ENCODE measurements around the gene OR1M1.
"Not testable (repeated sequence)": the region's sequence is repeated elsewhere in the genome, so short reads cannot be mapped to it uniquely, and the experiment has no call there.

Gene OR1M1

GRCh38 chr19:9054765-9055164 is 32.1 kb upstream of the OR1M1 start:
- Histone ChIP-seq H3K27ac (ENCODE audit: low read depth, low read length, severe bottlenecking) (peak overlapping the region; percentile 49), H3K36me3 (ENCODE audit: control insufficient read depth, insufficient read depth, low read length) (no peaks in the 10 kb centered on the region), H3K9me3 (ENCODE audit: control insufficient read depth, low read length) (no peaks in the 10 kb centered on the region), H3K4me1 (ENCODE audit: control insufficient read depth, insufficient read depth, low read length, poor library complexity, severe bottlenecking) (peaks cover 11% of the 10 kb centered on the region), H3K4me3 (ENCODE audit: extremely low read depth, insufficient read depth, low read length, poor library complexity, severe bottlenecking) (no peak overlapping the region)
- 14 to 30% methylated on average over 1 to 3 of the region's 8 CpGs for WGBS, 2 experiments (ENCODE audit: insufficient coverage in 2 of 2)

- H3K4me1 ChIP-seq (ENCODE audit: control insufficient read depth, insufficient read depth, low read length, poor library complexity, severe bottlenecking), result peaks cover 11% of the 10 kb centered on the region
- H3K36me3 ChIP-seq (ENCODE audit: control insufficient read depth, insufficient read depth, low read length); H3K27ac ChIP-seq (ENCODE audit: low read depth, low read length, severe bottlenecking); H3K9me3 ChIP-seq (ENCODE audit: control insufficient read depth, low read length); H3K4me3 ChIP-seq (ENCODE audit: extremely low read depth, insufficient read depth, low read length, poor library complexity, severe bottlenecking): not testable (repeated sequence)
- 95 to 97% methylated on average over 6 of the region's 9 CpGs for WGBS, 2 experiments (ENCODE audit: insufficient coverage in 2 of 2)
These were observed 30.7 kb upstream of the OR1M1 start for GRCh38 chr19:9056131-9056530.

GRCh38 chr19:9057505-9058258 is 29.2 kb upstream of the OR1M1 start:
- no peak overlapping the region for H3K4me3 ChIP-seq (ENCODE audit: extremely low read depth, insufficient read depth, low read length, poor library complexity, severe bottlenecking)
- no peaks in the 10 kb centered on the region for H3K36me3 ChIP-seq (ENCODE audit: control insufficient read depth, insufficient read depth, low read length)
- WGBS, 2 experiments (ENCODE audit: insufficient coverage in 2 of 2), result 85 to 100% methylated on average over 2 to 3 of the region's 4 CpGs
- H3K4me1 ChIP-seq (ENCODE audit: control insufficient read depth, insufficient read depth, low read length, poor library complexity, severe bottlenecking), result peaks cover 11% of the 10 kb centered on the region
- H3K9me3 ChIP-seq (ENCODE audit: control insufficient read depth, low read length), result no peaks in the 10 kb centered on the region
- no peak overlapping the region for H3K27ac ChIP-seq (ENCODE audit: low read depth, low read length, severe bottlenecking)

GRCh38 chr19:9058905-9059667 is 27.8 kb upstream of the OR1M1 start:
- 79 to 83% methylated on average over 10 to 12 of the region's 12 CpGs for WGBS, 2 experiments (ENCODE audit: insufficient coverage in 2 of 2)
- Histone ChIP-seq H3K9me3 (ENCODE audit: control insufficient read depth, low read length) (no peaks in the 10 kb centered on the region), H3K27ac (ENCODE audit: low read depth, low read length, severe bottlenecking) (no peak overlapping the region), H3K4me3 (ENCODE audit: extremely low read depth, insufficient read depth, low read length, poor library complexity, severe bottlenecking) (no peak overlapping the region), H3K4me1 (ENCODE audit: control insufficient read depth, insufficient read depth, low read length, poor library complexity, severe bottlenecking) (peaks cover 11% of the 10 kb centered on the region), H3K36me3 (ENCODE audit: control insufficient read depth, insufficient read depth, low read length) (no peaks in the 10 kb centered on the region)

GRCh38 chr19:9060564-9061340 is 26.1 kb upstream of the OR1M1 start:
- peaks cover 5% of the 10 kb centered on the region for H3K4me1 ChIP-seq (ENCODE audit: control insufficient read depth, insufficient read depth, low read length, poor library complexity, severe bottlenecking)
- H3K27ac ChIP-seq (ENCODE audit: low read depth, low read length, severe bottlenecking), result peak overlapping the region; percentile 20
- H3K9me3 ChIP-seq (ENCODE audit: control insufficient read depth, low read length), result no peaks in the 10 kb centered on the region
- 79 to 88% methylated on average over 4 to 9 of the region's 17 CpGs for WGBS, 2 experiments (ENCODE audit: insufficient coverage in 2 of 2)
- no peaks in the 10 kb centered on the region for H3K36me3 ChIP-seq (ENCODE audit: control insufficient read depth, insufficient read depth, low read length)
- no peak overlapping the region for H3K4me3 ChIP-seq (ENCODE audit: extremely low read depth, insufficient read depth, low read length, poor library complexity, severe bottlenecking)

- H3K36me3 ChIP-seq (ENCODE audit: control insufficient read depth, insufficient read depth, low read length), result no peaks in the 10 kb centered on the region
- no peak overlapping the region for H3K27ac ChIP-seq (ENCODE audit: low read depth, low read length, severe bottlenecking)
- H3K9me3 ChIP-seq (ENCODE audit: control insufficient read depth, low read length), result no peaks in the 10 kb centered on the region
- 93 to 96% methylated on average over 4 to 5 of the region's 8 CpGs for WGBS, 2 experiments (ENCODE audit: insufficient coverage in 2 of 2)
- H3K4me1 ChIP-seq (ENCODE audit: control insufficient read depth, insufficient read depth, low read length, poor library complexity, severe bottlenecking), result no peaks in the 10 kb centered on the region
- H3K4me3 ChIP-seq (ENCODE audit: extremely low read depth, insufficient read depth, low read length, poor library complexity, severe bottlenecking), result no peak overlapping the region
These were observed 25.0 kb upstream of the OR1M1 start for GRCh38 chr19:9061879-9062278.

GRCh38 chr19:9065457-9066014 is 21.3 kb upstream of the OR1M1 start:
- no peaks in the 10 kb centered on the region for H3K36me3 ChIP-seq (ENCODE audit: control insufficient read depth, insufficient read depth, low read length)
- no peak overlapping the region for H3K4me3 ChIP-seq (ENCODE audit: extremely low read depth, insufficient read depth, low read length, poor library complexity, severe bottlenecking)
- WGBS, 2 experiments (ENCODE audit: insufficient coverage in 2 of 2), result 81 to 90% methylated on average over 11 to 12 of the region's 12 CpGs
- no peak overlapping the region for H3K27ac ChIP-seq (ENCODE audit: low read depth, low read length, severe bottlenecking)
- no peaks in the 10 kb centered on the region for H3K4me1 ChIP-seq (ENCODE audit: control insufficient read depth, insufficient read depth, low read length, poor library complexity, severe bottlenecking)
- no peaks in the 10 kb centered on the region for H3K9me3 ChIP-seq (ENCODE audit: control insufficient read depth, low read length)

- Histone ChIP-seq H3K27ac (ENCODE audit: low read depth, low read length, severe bottlenecking) (no peak overlapping the region), H3K36me3 (ENCODE audit: control insufficient read depth, insufficient read depth, low read length) (no peaks in the 10 kb centered on the region), H3K9me3 (ENCODE audit: control insufficient read depth, low read length) (no peaks in the 10 kb centered on the region), H3K4me3 (ENCODE audit: extremely low read depth, insufficient read depth, low read length, poor library complexity, severe bottlenecking) (no peak overlapping the region), H3K4me1 (ENCODE audit: control insufficient read depth, insufficient read depth, low read length, poor library complexity, severe bottlenecking) (peaks cover under 1% of the 10 kb centered on the region)
- 25 to 45% methylated on average over 3 to 5 of the region's 5 CpGs for WGBS, 2 experiments (ENCODE audit: insufficient coverage in 2 of 2)
These were observed 16.8 kb upstream of the OR1M1 start for GRCh38 chr19:9070066-9070465.

- H3K36me3 ChIP-seq (ENCODE audit: control insufficient read depth, insufficient read depth, low read length); H3K9me3 ChIP-seq (ENCODE audit: control insufficient read depth, low read length); H3K27ac ChIP-seq (ENCODE audit: low read depth, low read length, severe bottlenecking); H3K4me3 ChIP-seq (ENCODE audit: extremely low read depth, insufficient read depth, low read length, poor library complexity, severe bottlenecking); H3K4me1 ChIP-seq (ENCODE audit: control insufficient read depth, insufficient read depth, low read length, poor library complexity, severe bottlenecking): not testable (repeated sequence)
- 88% methylated on average over 6 of the region's 6 CpGs; no CpG with 5 or more reads in 1 of the 2 experiments for WGBS, 2 experiments (ENCODE audit: insufficient coverage in 2 of 2)
These were observed 15.1 kb upstream of the OR1M1 start for GRCh38 chr19:9071720-9072119.

- H3K9me3 ChIP-seq (ENCODE audit: control insufficient read depth, low read length), result no peaks in the 10 kb centered on the region
- 34 to 35% methylated on average over 4 of the region's 6 CpGs for WGBS, 2 experiments (ENCODE audit: insufficient coverage in 2 of 2)
- H3K4me1 ChIP-seq (ENCODE audit: control insufficient read depth, insufficient read depth, low read length, poor library complexity, severe bottlenecking), result peaks cover 6% of the 10 kb centered on the region
- no peak overlapping the region for H3K27ac ChIP-seq (ENCODE audit: low read depth, low read length, severe bottlenecking)
- no peaks in the 10 kb centered on the region for H3K36me3 ChIP-seq (ENCODE audit: control insufficient read depth, insufficient read depth, low read length)
- no peak overlapping the region for H3K4me3 ChIP-seq (ENCODE audit: extremely low read depth, insufficient read depth, low read length, poor library complexity, severe bottlenecking)
These were observed 13.1 kb upstream of the OR1M1 start for GRCh38 chr19:9073806-9074205.
